Peyer's patch (tissue), 4 donors: Measurements from ENCODE around the gene SSRP1. TPM values are rescaled to one million over a fixed set of nuclear protein-coding genes. Genes with fewer than 3 reads are reported as not detected.
A peak's percentile ranks its signal among the peaks of the same experiment; 100 is the strongest.
"Not testable (repeated sequence)": the region's sequence is repeated elsewhere in the genome, so short reads cannot be mapped to it uniquely, and the experiment has no call there.

Experiments used
- DNase-seq, 3 donors: peaks; one replicate each; pipeline ENCODE4 v3.0.0-alpha.2; 2017 to 2019
- H3K27ac ChIP-seq, 4 donors: fragments of 200-600 bp; sonication (generic); one replicate each; pipeline ENCODE4 v1.5.1; 2016 to 2019
- H3K27me3 ChIP-seq, 2 donors: fragments of 200-600 bp; sonication (generic); one replicate each; pipeline ENCODE4 v1.5.1; 2019
- H3K36me3 ChIP-seq, 3 donors: fragments of 200-600 bp; sonication (generic); one replicate each; pipeline ENCODE4 v1.5.1; 2016 to 2019
- H3K4me1 ChIP-seq, 4 donors: fragments of 200-600 bp; sonication (generic); one replicate each; pipeline ENCODE4 v1.5.1; 2016 to 2019
- H3K4me3 ChIP-seq, 4 donors: fragments of 200-600 bp; sonication (generic); 1 replicate in 3 of 4; 2 replicates in 1 of 4; pipeline ENCODE4 v1.5.1; 2016 to 2019; ENCODE audit warnings: mild to moderate bottlenecking in 1 of 4
- H3K9me3 ChIP-seq, 4 donors: fragments of 200-600 bp; sonication (generic); one replicate each; pipeline ENCODE4 v1.5.1; 2016 to 2019; ENCODE audit warnings: mild to moderate bottlenecking in 1 of 4
- CTCF ChIP-seq, 6 experiments: fragments of 450-650 bp in 4 of 6; fragments of 200-600 bp in 2 of 6; sonication (generic) in 1 of 6; IDR thresholded peaks; one replicate each; pipeline ENCODE4 v1.5.1; 2017 to 2019; ENCODE audit warnings: antibody characterized with exemption in 6 of 6, mild to moderate bottlenecking in 3 of 6, moderate library complexity in 1 of 6
- POLR2A ChIP-seq, 2 donors: fragments of 450-650 bp; IDR thresholded peaks; one replicate each; pipeline ENCODE4 v1.5.1; 2017; ENCODE audit warnings: antibody characterized with exemption in 2 of 2, mild to moderate bottlenecking in 2 of 2, moderate library complexity in 2 of 2
- total RNA-seq, 4 donors: library from RNA; depleted of rRNA; stranded (reverse); fragments of >200 nt; gene quantifications; one replicate each; pipeline ENCODE4 v1.1.0, GENCODE V29; 2016

SSRP1 gene
- total RNA-seq, 4 donors from 2014 or later: 39.9 to 106 (median 50.6) TPM

- TF ChIP-seq CTCF (IDR thresholded peaks at IDR 0.05) (no peak), POLR2A (IDR thresholded peaks at IDR 0.05) (no peak)
- Histone ChIP-seq H3K27ac (no peak overlapping the region), H3K36me3 (no peaks in the 10 kb centered on the region), H3K9me3 (no peaks in the 10 kb centered on the region), H3K4me3 (no peak overlapping the region), H3K4me1 (peaks cover 0 to 5% (median 0%) of the 10 kb centered on the region in 4 donors), H3K27me3 (no peaks in the 10 kb centered on the region)
- no peak for DNase-seq
Measured at GRCh38 chr11:57361926-57362325, 26.2 kb upstream of the SSRP1 start.

- H3K36me3 ChIP-seq, H3K9me3 ChIP-seq, H3K4me3 ChIP-seq, H3K27ac ChIP-seq, H3K4me1 ChIP-seq, H3K27me3 ChIP-seq, DNase-seq: not testable (repeated sequence)
Measured at GRCh38 chr11:57361420-57361819, 25.7 kb upstream of the SSRP1 start.

GRCh38 chr11:57360991-57361390, 25.3 kb upstream of the SSRP1 start:
- H3K4me1 ChIP-seq: peaks cover 0 to 5% (median 0%) of the 10 kb centered on the region in 4 donors

GRCh38 chr11:57359896-57360690, 24.4 kb upstream of the SSRP1 start:
- H3K27ac ChIP-seq: no peak overlapping the region
- H3K36me3 ChIP-seq: no peaks in the 10 kb centered on the region
- H3K4me1 ChIP-seq: peaks cover 0 to 5% (median 0%) of the 10 kb centered on the region in 4 donors

More at GRCh38 chr11:57360991-57361390, 25.3 kb upstream of the SSRP1 start:
- no peaks in the 10 kb centered on the region for H3K36me3 ChIP-seq
- H3K27me3 ChIP-seq: no peaks in the 10 kb centered on the region
- no peak overlapping the region for H3K4me3 ChIP-seq
- no peaks in the 10 kb centered on the region for H3K9me3 ChIP-seq
- TF ChIP-seq CTCF (IDR thresholded peaks at IDR 0.05) (no peak), POLR2A (IDR thresholded peaks at IDR 0.05) (no peak)
- no peak for DNase-seq
- no peak overlapping the region for H3K27ac ChIP-seq

GRCh38 chr11:57359396-57359795, 23.7 kb upstream of the SSRP1 start:
- Histone ChIP-seq H3K9me3 (no peaks in the 10 kb centered on the region), H3K36me3 (no peaks in the 10 kb centered on the region), H3K27ac (no peak overlapping the region), H3K4me1 (peaks cover 0 to 5% (median 0%) of the 10 kb centered on the region in 4 donors), H3K27me3 (no peaks in the 10 kb centered on the region), H3K4me3 (no peak overlapping the region)
- peak in 1 of 3 donors; percentile 25 for DNase-seq
- TF ChIP-seq CTCF (IDR thresholded peaks at IDR 0.05) (no peak), POLR2A (IDR thresholded peaks at IDR 0.05) (no peak)

More at GRCh38 chr11:57359896-57360690, 24.4 kb upstream of the SSRP1 start:
- no peak for TF ChIP-seq POLR2A (IDR thresholded peaks at IDR 0.05)
- TF ChIP-seq CTCF (IDR thresholded peaks at IDR 0.05): no peak
- no peak overlapping the region for H3K4me3 ChIP-seq
- DNase-seq: no peak
- H3K27me3 ChIP-seq: no peaks in the 10 kb centered on the region
- H3K9me3 ChIP-seq: no peaks in the 10 kb centered on the region

- Histone ChIP-seq H3K27ac (no peak overlapping the region), H3K9me3 (no peaks in the 10 kb centered on the region), H3K27me3 (no peaks in the 10 kb centered on the region), H3K36me3 (no peaks in the 10 kb centered on the region), H3K4me1 (peaks cover 0 to 5% (median 0%) of the 10 kb centered on the region in 4 donors), H3K4me3 (no peak overlapping the region)
- peak in 1 of 3 donors; percentile 31 for DNase-seq
- no peak for TF ChIP-seq CTCF (IDR thresholded peaks at IDR 0.05)
- no peak for TF ChIP-seq POLR2A (IDR thresholded peaks at IDR 0.05)
Measured at GRCh38 chr11:57358991-57359390, 23.3 kb upstream of the SSRP1 start.
